ENCODE measurements around the gene ANKFN1.
"Not testable (repeated sequence)": the region's sequence is repeated elsewhere in the genome, so short reads cannot be mapped to it uniquely, and the experiment has no call there.

ANKFN1 gene

DNA sequence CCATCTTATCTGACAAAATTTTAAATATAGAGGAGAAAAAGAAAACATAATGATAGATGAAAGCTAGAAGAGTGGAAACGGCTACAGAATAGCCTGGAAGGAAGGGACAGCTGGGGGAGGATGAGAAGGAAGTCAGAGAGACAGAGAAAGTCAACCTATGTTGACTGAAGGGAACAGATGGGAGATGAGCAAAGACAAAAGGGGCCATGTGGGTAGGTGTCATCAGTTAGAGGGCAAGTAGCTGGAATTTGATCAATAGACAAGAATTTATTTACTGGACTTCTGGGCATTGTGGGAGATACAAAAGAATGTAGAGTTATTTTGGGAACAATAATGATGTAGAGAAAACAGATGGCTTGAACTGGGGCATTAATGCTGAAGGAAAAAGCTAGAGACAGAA is 194.4 kb downstream of the ANKFN1 start:
- no peak for DNase-seq (ENCODE audit: low read depth in 2 of 2)

DNA sequence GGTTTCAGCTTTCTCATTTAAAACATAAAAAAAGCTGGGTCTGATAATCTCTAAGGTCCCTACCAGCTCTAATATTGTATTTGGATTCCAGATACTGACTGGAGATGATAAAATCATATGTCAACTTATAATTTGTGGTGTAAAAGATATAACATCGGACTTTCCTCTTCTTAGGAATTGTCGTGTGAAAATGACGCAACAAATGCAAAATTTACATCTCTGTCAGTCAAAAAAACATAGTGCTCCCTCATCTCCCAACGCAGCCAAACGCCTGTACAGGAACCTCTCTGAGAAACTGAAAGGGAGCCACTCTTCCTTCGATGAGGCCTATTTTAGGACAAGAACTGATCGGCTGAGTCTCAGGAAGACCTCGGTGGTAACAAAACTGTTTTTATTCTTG is 197.3 kb downstream of the ANKFN1 start:
- no peak for DNase-seq (ENCODE audit: low read depth in 2 of 2)

DNA sequence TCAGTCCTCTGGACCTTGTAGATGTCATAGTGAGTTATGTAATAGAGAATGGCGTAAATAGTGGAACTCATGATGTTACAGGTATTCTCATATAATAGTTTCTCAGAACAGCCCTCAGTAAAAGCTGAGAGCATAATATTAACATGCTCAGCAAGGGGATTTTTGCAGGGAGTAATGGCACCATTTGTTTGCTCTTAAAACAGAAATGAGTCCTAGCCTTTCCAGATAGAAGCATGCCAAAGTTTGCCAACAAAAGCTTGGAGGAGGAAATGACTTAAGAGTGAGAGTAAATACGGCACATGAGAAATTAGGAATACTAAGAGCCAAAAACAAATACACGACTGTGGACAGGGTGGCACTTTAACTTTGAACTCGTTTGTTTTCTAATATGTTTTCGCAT is 198.4 kb downstream of the ANKFN1 start:
- no peak for DNase-seq (ENCODE audit: low read depth in 2 of 2)

DNA sequence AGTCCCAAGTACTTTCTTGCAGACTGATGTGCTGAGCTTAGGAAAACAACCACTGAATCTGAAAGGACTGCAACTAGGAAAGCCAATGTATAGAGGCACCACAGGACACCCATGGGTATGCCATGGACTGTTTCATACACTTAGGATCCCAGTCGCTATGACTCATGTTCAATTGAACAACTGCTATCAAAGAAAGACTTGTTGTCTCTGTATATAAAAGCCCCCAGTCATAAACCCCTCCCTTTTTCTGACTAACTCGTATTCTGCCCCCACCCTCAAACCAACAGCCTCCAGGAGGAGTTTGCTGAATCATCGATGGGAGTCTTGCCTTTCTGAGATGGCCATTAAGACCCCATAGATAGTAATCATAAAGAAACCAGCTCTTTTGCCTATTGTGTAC is 205.4 kb downstream of the ANKFN1 start:
- DNase-seq (ENCODE audit: low read depth in 2 of 2), result no peak

DNA sequence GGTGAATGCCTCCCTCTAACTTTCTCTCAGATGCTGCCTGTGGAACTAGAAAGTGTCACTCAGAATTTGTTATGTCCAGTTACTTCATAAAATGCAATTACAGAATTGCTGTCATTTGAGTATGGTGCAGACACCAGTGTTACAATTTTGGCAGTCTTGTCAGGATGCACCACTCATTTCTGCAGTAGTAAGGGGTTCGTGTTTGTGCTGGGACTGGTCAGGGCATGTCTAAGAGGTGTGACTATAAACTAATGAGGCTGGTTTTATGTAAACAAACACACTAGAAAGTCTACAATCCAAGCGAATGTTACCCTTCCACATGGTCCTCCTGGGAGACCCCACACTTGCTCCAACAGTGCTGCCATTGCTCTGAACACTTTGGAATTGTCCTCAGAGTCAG is 206.2 kb downstream of the ANKFN1 start:
- no peak for DNase-seq (ENCODE audit: low read depth in 2 of 2)

DNA sequence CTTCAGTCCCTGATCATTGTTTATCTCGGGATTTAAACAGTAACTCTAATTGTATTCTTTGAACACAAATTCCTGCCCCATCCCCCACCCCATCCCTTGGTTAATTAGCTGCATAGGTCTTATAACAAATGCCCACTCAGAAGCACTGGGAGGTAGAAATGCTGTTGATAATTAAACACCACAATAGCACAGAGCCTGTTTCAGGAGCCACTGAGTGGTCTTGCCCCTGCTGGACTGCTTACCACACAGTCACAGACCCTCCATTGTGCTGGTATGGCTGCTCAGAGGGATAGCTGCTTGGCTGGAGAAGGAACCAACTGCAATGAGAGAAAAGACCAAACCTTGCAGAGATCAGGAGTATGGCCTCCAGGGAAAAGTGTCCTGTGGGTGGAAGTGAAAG is 214.1 kb downstream of the ANKFN1 start:
- DNase-seq (ENCODE audit: low read depth in 2 of 2), result no peak

DNA sequence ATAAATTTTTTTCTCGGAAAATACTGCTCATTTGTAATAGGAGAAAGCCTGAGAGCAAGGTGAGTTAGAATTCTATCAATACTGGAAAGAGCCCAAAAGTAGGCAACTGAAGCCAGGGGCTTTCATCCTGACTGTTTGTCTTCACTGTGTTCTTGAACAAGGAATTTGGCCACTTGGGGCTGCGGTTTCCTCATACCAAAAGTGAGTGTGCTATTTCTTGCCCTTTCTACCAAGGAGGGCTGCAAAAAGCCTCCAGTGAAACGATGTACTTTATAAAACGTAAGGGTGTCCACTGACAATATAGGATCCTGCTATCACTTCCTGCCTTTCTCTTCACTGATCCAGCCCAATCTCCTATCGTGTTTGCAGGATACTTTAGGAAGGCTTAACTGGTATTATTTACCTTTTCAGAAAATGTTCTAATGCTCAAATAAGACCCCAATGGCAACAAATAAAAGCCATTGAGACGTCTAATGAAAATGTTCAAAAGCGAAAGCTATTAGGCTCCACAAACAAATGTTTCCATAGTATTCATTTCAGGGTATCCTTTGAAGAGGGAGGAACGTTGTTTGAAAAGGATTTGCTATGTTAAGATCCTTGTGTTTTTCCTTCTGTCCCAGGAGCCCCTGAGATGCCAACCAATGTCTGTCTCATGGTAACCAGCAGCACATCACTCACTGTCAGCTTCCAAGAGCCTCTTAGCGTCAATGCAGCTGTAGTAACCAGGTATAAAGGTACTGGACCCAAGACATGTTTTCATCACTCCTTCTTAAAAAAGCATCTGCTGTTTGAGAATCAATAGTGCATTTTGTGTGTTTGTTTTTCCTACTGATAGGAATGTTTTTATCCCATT is 220.9 kb downstream of the ANKFN1 start:
- no peak for DNase-seq (ENCODE audit: low read depth in 2 of 2)

DNA sequence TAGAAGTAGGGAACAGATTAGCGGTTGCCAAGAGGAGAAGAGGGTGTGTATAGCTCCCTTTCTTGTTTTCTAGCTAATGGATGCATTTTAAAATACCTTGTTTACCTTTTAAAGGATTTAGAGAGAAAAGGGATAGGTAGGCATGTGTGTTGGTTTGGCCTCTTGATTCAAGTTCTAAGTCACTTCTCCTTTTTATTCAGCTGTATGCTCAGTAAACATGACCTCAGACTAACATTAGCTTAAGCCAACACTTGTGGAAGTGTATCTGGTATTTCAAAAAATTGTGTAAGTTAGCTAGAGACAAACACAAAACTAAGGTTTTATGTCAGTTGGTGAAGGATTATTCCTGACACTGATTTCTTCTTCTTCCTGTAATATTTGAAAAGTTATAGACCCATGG is 236.1 kb downstream of the ANKFN1 start:
- no peak for DNase-seq (ENCODE audit: low read depth in 2 of 2)

DNA sequence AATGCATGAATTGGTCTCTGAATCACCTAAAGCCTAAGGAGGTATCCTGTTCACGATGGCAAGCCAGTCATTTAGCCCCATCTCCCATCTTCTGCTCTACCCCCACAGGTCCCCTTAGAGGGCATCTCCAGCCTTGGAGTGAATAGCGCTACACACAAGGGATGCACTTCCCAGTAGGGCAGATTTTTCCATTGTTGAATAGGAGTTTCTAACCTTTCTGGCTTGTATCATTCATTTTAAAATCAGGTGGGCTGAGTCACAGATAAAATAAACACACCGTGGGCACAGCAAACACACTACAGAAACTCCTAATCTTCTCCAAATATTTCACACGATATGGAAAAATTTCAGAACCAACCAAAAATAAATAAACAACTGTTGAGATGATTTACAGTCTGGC is 239.0 kb downstream of the ANKFN1 start:
- DNase-seq (ENCODE audit: low read depth in 2 of 2), result no peak

DNA sequence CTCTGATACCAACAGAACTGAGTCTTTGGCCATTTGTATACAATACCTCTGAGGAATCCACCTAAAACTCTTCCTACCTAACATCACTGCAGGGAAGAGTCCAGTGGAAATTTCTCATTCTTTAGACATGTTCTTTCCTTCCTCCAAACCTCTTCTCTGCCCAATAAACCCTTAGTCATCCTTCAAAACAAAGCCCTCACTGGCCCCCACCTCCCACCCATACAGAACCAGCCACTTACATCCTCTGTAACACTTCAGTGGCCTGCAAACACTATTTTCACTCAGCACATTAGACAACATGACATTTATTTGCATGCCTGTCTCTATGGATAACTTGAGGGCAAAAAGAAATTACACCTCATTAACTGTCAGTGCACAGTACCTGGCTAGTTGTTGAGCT is 239.9 kb downstream of the ANKFN1 start:
- no peak for DNase-seq (ENCODE audit: low read depth in 2 of 2)

DNA sequence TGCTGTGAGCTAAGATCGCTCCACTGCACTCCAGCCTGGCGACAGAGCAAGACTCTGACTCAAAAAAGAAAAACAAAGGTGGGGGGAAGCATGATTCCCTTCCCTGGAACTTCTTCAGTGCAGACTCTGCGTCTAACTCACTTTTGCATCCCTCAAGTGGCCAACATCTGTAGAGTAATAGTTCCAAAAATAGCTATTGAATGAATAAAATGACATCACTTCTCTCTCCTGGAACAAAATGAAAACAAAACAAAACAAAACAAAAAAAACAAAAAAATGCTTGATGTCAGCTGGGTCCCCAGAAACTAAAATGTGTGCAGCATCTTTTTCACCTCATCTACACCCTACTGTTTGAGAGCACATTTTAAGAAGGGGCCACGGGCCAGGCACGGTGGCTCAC is 242.5 kb downstream of the ANKFN1 start:
- DNase-seq (ENCODE audit: low read depth in 2 of 2), result no peak

DNA sequence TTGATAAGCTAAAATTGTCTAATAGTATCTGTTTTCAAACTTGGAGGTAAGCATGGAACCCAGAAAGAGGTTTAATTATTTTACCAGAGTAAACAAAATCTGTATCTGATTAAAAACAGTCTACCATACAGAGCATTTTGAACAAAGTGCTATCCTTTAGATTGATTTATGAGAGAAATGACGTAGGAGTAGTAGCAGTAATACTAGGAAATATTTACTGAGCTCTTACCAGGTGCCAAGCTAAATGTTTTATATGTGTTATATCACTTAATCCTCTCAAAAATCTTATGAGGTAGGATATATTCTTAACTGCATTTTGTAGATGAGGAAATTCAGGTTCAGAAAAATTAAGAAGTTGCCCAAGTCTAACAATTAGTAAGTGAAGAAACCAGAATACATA is 253.8 kb downstream of the ANKFN1 start:
- no peak for DNase-seq (ENCODE audit: low read depth in 2 of 2)

DNA sequence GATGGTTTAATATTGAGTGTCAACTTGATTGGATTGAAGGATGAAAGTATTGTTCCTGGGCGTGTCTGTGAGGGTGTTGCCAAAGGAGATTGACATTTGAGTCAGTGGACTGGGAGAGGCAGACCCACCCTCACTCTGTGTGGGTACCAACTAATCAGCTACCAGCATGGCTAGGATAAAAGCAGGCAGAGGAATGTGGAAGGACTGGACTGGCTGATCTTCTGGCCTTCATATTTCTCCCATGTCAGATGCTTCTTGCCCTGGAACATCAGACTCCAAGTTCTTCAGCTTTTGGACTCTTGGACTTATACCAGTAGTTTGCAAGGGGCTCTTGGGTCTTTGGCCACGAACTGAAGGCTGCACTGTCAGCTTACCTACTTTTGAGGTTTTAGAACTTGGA is 259.1 kb downstream of the ANKFN1 start:
- not testable (repeated sequence) for DNase-seq (ENCODE audit: low read depth in 2 of 2)

DNA sequence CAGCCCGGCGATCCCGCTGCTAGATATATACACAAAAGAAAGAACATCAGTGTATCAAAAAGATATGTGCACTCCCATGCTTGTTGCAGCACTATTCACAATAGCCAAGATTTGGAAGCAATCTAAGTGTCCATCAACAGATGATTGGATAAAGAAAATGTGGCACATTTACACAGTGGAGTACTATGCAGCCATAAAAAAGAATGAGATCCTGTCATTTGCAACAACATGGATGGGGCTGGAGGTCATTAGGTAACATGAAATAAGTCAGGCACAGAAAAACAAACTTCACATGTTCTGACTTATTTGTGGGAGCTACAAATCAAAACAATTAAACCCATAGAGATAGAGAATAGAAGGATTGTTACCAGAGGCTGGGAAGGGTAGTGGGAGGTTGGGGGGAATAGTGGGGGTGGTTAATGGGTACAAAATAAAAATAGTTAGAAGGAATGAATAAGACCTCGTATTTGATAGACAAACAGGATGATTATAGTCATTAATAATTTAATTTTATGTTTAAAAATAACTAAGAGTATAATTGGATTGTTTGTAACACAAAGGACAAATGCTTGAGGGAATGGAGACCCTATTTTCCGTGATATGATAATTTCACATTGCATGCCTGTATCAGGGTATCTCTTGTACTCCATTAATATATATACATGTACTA is 263.5 kb downstream of the ANKFN1 start:
- no peak for DNase-seq (ENCODE audit: low read depth in 2 of 2)

DNA sequence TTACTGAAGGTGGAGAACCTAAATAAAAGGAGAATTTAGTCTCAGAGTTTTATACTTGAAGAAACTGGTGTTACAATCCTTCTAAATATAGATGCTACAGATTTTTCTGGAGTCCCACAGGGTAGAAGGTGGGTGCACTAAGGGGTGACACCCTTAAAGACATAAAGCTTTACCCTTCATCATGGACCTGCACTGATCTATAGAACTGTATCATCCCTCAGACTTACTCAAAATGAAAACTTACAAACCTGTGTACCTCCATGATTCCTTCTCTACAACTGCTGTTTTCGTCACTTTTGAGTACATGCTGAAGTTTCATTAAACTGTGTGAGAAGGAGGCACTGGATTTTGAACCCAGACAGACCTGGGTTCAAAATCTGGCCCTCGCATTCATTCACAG is 270.7 kb downstream of the ANKFN1 start:
- DNase-seq (ENCODE audit: low read depth in 2 of 2), result no peak

DNA sequence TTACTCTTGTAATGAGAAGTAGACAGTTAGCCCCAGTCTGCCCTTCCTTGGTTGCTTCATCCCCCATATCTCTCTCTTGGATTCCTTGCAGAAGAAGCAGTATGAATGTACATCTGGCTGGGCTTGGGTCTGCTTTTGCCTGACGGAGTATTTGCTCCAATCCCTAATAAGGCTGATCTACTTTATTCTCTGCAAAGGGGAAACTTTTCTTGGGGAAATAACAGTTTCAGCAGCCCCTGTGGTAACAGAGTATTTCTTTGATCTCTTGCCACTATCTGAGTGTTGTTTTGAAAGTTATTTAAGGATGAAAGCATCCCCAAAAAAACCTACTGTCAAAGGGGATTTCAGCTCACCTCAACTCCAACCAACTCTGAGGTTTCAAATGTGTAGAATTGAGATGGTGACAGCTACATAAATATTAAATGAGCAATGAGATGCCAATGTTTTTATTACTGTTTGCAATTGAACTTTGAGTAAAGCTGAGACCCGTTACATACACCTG is 271.3 kb downstream of the ANKFN1 start:
- no peak for DNase-seq (ENCODE audit: low read depth in 2 of 2)

DNA sequence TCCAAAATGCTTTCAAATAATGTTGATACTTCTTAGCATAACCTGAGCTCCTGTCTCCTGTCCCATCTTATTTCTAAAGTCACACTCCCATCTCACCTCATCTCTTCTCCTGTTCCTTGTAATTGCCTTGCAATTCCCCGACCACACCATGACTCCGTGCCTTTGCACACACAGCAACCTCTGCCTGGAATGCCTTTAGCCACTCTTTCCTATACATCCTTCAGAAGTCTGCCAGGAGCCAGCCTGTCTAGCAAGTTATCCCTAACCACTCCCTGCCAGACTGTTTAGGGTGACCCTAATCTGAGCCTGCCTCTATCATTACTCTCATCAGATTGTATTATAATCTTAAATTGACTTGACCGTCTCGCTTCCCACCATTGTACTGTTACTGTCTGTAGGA is 272.2 kb downstream of the ANKFN1 start:
- no peak for DNase-seq (ENCODE audit: low read depth in 2 of 2)

DNA sequence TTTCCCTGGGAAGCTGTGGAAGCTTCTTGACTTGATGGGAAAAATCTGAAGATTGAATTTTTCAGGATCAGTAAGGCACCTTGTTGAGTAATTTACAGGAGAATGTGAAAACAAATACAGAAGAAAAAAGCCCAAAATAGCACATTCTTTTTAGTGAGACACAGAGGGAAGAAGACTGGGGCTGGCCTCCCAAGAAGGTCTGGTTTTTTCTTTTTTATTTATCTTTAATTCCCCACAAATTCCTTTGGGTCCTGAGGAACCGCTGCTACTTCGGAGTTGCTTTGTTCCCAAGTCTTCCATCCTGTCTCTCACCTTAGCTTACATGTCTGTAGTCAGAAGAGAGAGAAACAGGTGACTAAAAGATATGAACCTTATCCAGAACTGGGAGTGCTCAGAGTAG is 273.6 kb downstream of the ANKFN1 start:
- no peak for DNase-seq (ENCODE audit: low read depth in 2 of 2)

DNA sequence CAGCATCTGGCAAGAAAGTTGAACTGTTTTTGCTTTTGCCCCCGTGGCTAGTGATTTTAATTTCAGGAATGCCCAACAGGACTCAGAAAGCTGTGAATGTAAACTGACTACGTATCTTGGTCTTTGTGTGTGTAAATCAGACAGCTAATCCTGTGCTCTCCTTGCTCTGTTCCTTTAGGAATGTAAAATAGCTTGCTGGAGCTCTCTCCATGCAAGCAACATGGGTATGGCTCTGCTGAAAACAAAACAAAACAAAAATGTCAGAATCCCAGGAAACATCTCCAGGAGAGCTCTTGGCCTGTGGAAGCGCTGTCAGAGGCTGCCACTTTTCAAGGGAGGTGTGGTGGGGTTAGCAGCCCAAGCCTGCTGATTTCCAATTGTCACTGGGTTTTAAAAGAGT is 278.5 kb downstream of the ANKFN1 start:
- no peak for DNase-seq (ENCODE audit: low read depth in 2 of 2)

DNA sequence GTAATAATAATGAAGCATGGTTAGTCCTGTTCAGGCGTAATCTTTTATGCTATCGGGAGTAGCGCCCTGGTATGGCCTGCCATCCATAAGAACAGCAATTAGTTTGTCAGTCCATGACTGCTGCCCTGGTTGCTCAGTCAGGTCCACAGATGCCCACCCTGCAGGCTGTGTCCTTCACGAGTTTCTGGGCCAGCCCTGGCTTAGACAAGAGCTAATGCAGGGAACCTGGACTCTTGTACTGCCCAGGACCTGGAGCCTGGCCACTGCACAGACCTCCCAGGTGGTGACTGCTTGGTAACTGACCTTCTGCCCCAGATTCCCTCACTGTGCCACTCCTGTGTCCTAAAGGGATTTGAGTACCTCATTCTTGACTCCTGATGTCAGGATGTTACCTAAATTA is 279.2 kb downstream of the ANKFN1 start:
- no peak for DNase-seq (ENCODE audit: low read depth in 2 of 2)

DNA sequence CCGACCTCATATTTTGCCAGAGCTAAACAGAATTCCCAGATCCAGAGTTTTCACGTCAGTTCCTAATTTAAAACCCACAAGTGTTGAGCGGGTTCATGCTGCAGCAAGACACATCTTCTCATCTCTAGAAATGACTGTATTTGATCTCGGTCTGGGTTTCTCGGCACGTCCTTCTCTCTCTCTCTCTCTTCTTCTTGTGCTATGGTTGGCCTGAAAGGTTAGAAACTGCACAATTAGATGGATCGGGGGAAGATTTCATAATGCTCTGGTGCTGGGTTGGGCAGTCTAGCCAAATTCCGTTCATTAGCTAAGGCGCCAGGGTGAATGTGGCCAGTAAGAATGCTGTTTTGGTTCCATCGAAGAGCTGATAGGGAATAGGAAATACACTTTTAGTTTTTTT is 281.3 kb downstream of the ANKFN1 start:
- DNase-seq (ENCODE audit: low read depth in 2 of 2), result no peak

DNA sequence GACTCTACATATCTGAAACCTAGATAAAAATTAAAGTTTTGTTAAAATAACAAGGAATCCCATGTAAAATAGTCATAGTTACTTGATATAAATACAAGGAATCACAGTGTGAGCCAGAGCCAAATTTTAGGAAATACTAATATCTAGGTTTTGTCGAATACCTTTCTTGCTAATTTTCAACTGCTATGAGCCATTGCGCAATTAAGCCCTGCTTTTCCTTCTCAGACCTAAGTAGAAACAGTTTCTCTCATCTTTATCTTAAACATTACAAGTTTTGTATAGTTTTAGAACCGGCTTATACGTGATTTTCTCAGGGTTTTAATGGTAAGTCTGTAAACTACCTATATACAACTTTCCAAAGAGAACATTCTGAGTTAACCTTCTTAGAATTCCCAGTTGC is 282.9 kb downstream of the ANKFN1 start:
- no peak for DNase-seq (ENCODE audit: low read depth in 2 of 2)

DNA sequence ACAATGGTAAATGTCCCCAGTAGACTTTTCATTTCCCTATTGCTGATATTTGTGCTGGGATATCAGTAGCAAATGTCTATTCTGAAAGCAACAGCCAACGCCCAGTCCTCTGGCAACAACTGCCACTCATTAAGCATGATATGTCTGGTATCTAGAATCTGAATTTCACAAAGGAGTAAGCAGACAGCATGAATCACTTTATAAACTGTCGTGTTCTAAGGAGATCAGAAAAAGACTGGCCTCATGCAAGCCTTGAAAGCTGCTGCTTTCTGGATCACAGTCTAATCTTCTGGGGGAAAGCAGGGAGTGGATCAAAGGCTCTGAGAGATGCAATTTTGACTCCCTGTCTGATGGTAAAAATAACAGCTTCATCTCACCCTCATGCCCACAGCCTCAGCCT is 287.1 kb downstream of the ANKFN1 start:
- peak in 1 of 2 experiments; percentile 11 for DNase-seq (ENCODE audit: low read depth in 2 of 2)

All from fibroblast of skin of left quadriceps (primary cell).